Measurements from ENCODE around the gene C18orf63.
"Not testable (repeated sequence)": the region's sequence is repeated elsewhere in the genome, so short reads cannot be mapped to it uniquely, and the experiment has no call there.

C18orf63 gene

DNA sequence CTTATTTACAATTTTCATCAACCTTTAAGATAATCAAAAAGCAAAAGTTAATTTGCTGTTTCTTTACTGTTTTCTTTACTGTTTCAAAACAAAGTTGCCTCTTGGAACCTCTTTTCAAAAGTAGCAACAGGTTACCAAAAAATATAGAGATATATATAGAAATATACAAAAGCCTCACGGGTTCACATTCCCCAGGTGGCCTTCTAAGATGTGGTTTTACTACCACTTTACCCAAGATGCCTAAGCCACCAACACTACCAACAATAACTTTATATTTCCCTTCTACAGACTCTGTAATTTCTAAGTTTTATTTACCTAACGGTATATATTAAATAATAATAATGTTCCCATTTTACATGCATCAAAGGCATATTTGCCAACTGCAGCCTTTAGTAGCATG is 28.8 kb upstream of the C18orf63 start:
- DNase-seq, result no peak

DNA sequence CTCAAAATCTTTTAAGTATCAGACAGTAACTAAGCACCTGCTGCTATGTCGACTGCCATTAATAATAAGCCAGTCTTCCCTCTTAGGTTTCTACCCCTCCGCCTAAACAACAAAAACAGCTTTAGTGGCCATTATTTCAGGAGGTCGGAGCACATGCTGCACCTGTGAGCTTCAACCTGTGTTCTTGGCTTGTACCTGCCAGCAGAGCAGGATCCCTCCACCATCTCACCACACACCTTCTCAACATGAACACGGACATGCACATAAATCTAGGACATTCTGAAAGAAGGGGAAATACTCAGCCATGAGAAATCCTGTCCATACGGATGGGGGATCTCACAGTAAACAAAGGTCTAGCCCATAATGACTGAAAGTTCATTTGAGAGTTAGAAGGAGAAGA is 27.6 kb upstream of the C18orf63 start:
- no peak for DNase-seq

DNA sequence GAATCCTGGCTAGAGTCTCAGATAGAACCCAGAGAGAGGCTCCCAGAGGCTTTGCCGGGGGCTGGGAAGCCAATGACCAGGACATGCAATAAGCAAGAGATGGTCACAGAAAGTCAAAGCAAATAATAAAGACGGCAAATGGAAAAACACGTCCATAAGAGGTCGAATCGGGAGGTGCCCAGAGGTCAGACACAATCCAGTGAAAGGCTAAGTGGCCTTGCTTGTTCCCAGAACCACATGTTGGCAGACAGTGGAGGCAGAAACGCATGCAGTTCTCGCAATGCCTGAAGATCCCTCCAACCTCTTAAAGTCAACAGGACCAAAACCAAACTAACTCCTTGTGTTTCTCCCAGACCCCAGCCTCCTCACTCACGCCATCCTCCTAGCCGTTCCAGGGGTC is 26.9 kb upstream of the C18orf63 start:
- DNase-seq, result no peak

DNA sequence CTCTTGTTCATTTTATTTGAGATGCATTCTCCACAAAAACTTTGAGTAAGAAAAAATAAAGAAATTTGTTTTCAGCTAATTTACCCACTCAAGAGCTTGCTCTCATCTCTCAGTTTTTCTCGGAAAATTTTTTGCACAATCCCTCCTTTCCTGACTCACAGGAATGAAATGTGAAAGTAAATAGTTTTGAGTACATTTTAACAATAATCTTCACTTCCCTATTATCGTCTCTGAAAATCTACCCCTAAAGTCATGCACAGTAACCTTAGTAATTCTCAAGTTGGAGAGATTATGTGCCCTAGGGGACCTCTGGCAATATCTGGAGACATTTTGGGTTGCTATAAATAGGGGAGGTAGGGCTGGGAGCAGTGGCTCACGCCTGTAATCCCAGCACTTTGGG is 26.5 kb upstream of the C18orf63 start:
- no peak for DNase-seq

DNA sequence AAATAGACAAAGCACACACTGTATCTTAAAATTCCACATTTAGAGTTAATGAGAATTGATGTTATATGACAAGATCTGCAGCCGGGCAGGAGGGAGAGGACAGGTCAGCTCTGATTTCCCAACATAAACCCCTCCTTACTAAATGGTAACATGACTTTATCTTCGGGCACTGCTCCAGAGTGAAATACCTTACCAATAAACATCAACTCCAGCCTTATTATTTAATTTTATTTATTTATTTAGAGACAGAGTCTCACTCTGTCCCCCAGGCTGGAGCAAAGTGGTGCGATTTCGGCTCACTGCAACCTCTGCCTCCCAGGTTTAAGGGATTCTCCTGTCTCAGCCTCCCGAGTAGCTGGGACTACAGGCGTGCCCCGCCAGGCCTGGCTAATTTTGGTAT is 25.6 kb upstream of the C18orf63 start:
- DNase-seq, result no peak

DNA sequence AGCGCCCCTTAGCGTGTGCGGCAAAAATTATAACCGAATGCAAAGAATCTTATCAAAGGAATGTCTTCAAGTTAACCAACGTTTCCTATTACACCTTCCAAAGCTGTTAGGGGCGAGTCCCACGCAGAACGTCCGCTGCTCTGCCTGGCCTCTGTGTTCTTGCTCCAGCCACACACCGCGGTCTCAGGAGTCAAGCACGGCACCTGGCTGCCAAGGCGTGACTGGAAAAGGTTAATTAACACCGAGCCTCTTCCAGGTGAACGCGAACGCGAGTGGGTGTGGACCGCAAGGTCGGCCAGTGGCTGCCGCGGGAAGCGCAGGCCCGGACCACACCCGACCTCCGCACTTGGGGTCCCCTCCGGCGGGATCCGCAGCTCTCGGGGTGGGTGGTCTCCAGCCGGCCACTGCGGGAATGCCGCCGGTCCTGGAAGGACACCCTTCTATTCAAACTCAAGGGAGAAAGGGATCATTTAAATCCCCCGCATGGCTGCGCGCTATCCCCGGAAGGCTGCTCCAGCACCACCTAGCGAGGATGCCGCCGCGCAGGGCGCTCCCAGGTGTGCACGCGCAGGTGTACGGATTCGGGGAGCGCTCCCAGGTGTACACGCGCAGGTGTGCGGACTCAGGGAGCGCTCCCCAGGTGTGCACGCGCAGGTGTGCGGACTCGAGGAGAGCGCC is 24.7 kb upstream of the C18orf63 start:
- peak in 1 of 2 experiments; percentile 15 for DNase-seq

DNA sequence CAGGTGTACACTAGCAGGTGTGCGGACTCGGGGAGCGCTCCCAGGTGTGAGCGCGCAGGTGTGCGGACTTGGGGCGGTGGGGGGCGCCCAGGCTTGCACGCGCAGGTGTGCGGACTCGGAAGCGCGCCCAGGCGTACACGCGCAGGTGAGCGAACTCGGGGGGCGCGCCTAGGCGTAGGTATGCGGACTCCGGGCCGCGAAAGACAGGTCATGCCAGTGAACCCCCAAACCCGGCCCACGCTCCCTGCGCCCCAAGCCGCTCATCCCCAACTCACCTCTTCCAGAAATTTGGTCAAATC is 24.2 kb upstream of the C18orf63 start:
- DNase-seq, result no peak

DNA sequence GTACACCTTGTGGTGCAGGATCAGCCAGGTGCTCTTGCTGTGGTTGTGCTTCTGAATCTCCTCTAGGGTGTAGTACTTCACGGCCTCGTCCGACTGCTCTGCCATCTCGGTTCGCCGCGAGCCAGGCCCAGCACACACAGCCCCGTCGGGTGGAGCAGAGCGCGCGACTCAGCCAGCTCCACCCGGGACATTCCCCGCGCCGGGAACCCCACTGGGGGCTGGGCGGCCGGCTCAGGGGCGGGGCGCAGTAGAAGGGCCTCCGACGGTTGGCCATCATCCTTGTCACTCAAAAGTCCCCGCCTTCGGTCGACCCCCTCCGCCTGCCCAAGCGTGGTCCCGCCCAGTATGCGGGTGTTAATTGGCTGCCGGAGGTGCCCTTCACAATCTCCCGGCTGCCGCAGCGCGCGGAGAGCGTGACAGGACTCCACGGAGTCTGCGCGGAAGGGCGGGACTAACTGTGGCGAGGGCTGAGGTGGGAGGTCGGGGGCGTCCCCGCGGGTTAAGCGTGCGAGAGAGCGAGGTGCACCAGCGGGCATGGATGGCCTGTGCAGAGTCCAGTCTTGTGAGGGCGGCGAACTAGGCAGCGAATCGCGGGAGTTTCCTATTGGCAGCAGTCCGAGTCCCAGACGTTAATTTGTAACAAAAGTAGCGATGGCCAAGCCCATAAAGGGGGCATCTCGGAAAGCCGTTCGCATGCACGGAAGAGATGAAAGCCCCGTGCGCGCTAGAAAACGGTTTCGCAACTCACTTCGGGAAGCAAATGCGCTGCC is 23.7 kb upstream of the C18orf63 start, which contains the start of gene CYB5A:
Gene CYB5A (minus strand): TSS at position 193 of the 770 bp plus-strand sequence. CDS start 88 bp downstream, at position 105.
- peak; percentile 98 for DNase-seq

DNA sequence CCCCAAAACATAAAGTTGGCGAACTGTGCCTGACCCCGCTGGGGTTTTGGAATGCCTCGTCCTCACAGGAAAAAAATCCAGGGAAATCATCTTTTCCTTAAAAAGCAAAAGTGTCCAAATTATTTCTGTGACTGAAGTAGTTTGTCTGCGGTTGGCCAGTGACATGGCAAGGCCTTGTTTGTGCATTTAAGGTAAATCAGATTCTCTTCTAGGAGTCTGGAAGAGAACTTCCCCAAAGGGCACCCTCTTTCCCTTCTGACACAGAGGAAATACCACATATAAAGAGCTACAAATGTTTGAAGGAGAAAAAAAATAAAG is 23.1 kb upstream of the C18orf63 start:
- no peak for DNase-seq

DNA sequence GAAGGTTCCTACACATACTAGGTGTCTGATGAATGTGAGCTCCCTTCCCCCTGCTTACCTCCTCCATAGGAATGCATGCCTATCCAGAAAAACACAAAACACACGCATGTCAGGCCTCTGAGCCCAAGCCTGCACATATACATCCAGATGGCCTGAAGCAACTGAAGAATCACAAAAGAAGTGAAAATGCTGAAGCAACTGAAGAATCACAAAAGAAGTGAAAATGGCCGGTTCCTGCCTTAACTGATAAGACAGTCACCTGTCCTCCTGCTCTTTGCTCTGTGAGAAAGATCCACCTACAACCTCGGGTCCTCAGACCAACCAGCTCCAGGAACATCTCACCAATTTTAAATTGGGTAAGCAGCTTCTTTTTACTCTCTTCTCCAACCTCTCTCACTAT is 22.7 kb upstream of the C18orf63 start:
- not testable (repeated sequence) for DNase-seq

DNA sequence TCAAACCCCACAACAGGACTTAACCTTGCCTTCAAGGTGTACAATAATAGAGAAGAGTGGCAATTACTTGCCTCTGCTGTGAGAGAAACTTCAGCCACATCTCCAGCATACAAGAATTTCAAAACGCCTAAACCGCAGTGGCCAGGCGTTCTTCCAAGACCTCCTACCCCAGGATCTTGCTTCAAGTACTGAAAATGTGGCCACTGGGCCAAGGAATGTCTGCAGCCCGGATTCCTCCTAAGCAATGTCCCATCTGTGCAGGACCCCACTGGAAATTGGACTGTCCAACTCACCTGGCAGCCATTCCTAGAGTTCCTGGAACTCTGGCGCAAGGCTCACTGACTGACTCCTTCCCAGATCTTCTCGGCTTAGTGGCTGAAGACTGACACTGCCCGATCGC is 21.1 kb upstream of the C18orf63 start:
- DNase-seq, result no peak

DNA sequence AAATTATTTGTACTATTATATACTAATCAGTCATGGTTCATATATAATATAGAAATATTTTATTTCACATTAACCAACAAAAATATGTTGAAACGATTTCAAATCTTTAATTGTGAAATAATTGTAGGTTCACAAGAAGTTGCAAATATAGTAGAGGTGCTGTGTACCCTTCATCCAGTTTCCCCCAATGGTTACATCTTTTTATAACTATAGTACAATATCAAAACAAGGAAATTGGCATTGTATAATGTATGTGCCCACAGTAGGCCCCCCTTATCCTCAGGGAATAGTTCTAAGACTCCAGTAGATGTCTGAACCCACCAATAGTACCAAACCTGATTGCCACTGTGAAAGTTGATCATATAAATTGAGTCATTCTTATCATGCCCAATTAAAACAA is 16.5 kb upstream of the C18orf63 start:
- no peak for DNase-seq

DNA sequence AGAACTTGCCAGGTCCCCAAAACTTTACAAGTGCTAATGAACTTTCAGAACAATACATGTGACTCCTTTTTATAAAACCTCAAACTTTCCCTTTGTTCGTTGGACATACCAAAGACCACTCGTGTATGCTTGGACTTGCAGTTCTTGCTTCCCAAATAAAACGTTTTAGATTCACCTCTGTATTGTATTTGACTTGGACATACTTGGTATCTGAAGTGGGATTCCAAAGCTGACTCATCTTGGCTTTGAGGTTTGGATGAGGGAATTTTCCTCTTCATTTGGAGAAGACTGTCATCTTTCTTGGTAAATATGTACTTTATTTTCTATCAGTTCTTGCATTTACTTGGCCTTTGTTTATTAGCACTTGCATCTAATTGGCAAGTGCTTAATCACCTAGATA is 15.9 kb upstream of the C18orf63 start:
- DNase-seq, result no peak

DNA sequence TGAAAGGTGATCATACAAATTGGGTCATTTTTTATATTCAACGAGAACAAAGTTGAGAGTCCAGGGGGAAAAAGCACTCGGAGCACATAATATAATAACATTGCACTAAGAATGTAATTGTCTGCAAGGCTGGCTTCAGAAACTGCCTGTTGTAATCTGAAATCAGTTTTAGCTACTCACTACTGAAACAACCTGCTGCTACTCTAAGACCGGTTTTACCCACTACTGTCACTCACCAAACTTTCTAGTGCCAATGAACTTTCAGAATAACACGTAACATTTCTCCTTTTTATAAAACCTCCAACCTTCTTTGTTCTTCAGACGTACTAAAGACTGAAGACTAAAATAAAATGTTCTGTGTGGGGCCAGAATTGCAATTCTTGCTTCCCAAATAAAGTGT is 12.3 kb upstream of the C18orf63 start:
- no peak for DNase-seq

DNA sequence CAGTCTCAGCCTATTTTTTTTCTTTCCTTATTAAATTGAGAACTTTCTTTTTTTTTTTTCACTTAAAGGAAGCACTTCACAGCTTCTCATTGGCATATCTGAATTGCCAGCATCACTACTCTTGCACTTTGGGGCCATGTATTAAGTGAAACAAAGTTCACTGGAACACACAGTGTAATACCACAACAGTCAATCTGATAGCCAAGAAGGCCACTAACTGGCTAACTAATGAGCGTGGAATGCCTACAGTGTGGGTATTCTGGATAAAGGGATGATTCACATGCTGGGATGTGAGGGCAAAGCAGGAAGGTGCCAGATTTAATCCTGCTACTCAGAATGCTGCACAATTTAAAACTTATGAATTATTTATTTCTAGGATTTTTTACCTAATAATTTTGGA is 11.7 kb upstream of the C18orf63 start:
- no peak for DNase-seq

DNA sequence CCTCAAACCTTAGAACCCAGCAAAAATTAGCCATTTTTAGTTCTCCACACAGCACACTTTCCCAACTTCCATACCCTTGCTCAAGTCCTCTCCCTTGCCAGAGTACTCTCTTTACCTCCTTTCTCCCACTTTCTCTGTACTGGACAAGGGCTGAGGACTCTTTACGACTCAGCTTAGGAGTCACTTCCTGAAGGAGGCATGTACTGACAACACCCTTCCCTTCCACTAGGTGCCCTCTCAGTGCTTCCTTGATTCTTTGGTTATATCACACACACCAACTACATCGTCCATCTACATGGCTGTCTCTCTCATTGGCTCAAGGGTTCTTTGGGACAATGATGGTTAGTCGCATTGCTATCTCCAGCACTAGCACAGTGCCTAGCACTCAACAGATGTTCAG is 5.2 kb upstream of the C18orf63 start:
- no peak for DNase-seq

DNA sequence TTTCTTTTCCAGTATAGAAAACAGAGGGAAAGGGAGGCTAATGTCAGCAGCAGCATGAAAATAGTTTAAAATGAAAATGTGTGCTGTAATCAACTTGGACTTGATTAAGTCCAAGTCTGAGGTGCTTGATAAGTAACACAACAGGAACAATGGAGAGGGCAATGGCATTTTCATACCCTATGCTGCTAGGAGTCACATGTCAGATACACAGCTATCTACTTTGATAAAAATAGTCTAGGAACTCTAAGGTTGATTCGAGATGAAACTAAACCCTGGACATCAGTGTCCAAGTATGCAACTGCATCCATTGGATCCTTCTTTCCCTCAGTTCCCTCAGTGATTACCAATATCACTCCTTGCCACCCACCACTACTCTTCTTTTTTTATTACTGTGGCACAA is 4.6 kb upstream of the C18orf63 start:
- no peak for DNase-seq

DNA sequence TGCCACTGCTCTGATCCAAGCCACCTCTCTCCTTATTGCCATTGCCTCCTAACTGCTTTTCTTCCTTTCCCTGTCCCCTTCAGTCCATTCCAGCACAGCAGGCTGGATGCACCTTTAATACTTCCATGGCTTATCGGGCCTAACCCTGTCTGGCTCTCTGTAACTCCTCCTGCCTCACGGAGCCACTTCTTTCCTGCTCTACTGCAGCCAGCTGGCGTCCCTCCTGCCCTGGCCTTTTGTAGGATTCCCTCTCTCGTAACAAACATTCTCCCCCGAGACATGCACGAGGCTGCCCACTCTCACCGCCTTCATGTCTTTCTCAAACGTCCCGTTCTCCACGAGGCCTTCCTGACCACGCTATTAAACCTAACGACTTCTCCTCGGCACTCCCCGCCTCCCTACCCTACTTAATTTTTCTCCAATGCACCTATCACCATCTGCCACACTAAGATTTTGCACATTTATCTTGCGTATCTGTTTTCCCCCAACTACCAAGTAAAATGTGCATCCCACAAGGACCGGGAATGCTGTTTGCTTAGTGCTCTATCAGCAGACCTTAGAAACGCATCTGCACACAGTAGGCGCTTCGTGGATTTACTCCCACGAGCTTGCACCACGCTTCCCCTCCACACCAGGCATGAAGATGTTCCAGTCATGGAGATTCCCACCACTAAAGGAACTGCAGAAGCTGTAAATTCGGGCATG is 728 bp upstream of the C18orf63 start:
- DNase-seq, result no peak

DNA sequence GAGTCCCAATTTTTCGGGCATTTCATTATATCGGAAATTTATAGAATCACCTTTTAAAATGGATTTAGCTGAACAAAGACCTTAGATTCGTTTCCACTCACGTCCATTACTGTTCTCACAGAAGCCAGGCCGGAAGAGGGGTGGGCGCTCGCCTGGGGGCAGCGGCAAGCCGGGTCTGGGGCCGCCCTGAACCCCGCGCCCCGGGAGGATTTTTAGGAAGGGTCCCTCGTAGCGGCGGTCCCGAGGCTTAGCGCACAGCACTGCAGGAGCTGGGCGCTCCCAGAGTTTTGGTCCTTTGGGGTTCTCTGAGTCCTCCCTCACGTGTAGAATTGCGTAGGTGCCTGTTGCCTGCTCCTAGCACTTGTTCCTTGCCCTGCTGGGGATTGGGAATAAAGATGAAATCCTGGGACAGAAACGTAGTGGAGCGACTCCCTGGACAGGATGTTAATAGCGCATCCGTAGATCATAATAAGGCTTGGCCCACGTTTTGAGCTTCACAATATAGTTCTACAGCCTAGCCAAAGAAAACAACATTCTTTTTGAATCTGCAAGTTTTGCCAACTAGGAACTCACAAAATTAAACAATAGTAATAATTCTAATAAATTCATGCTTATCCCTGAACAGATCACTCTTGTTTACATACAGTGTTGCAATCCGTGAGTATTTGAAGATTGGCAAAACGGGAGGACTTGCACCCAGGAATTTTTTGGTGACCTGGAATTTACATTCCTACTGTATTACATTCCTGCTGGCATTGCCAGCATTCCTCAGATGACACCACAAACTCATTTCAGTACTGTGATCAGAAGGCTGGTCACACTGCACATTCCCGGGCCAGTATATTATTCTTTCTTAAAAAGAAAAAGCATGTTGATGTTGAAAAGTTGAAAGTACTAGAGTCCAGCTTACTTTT is 875 bp downstream of the C18orf63 start:
- DNase-seq, result no peak

DNA sequence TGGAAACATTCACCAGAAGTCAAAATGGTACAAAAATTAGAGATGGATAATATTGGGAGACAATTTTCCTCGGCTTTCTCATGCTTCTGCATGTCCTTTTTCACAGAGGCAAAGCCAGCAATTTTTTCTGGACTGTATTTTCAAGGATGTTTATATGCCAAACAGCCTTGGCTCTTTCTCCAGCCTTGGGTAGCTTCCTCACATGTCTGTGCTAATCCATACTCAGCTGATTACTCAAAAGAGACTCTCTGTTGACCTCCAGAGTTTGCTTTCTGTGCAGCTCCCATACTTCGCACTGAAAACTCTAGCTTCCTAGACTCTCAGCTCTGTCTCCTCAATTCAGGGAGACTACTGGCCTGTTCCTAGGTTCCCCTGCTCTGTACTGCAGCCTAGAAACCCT is 10.6 kb downstream of the C18orf63 start:
- no peak for DNase-seq

DNA sequence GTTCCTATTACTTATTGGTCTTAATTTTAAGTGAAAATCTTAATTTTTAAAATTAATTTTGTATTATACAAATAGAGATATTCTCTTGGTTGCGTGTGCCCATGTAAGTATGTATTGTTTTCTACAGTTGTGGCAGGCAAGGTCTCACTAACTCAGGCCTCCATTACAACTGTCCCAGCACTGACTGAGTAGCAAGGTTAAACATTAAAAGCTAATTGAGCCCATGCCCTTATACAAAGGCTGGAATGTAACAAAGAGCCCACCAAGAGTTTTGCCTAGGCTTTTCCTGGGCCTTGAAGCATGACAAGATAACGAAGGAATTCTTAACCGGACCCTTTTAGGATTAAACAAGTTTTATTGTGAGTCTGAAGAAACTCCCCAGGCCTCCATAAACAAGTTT is 11.2 kb downstream of the C18orf63 start:
- not testable (repeated sequence) for DNase-seq

DNA sequence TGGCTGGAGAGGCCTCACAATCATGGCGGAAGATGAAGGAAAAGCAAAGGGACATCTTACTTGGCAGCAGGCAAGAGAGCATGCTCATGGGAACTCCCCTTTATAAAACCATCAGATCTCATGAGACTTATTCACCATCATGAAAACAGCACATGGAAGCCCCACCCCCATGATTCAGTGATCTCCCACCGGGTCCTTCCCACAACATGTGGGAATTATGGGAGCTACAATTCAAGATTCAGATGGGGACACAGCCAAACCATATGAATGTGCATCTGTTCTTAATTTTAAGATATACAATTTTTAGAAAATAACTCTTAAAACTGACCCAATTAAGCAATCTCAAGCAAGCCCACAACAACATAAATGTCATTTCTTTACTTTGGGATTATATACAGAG is 12.6 kb downstream of the C18orf63 start:
- no peak for DNase-seq

DNA sequence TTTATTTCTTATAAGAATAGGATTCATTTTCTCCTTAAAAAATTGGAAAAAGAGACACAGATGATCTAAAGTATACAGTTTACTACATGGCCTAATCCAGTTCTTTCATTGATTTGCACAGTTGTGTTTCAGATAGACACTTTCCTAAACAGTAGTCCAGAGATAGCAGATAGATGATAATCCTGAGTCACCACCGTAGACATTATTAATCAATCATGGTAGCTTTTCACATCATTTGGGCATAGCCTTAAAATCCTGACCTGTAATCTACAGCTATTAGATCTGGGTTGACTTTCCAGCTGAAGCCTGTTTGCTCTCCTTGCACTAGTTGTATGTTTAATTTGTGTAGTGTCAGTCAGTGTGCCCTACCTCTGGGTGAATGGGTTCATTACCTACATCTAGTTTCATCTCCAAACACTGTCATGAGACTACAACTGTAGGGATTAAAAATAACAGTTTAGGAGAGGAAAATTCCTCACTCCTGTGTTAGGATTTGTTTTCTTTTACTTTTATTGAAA is 14.1 kb downstream of the C18orf63 start:
- no peak for DNase-seq

Data from activated CD4-positive, alpha-beta T cell treated with anti-CD3 and anti-CD28 coated beads, Interleukin-2, amount 50 U/mL, for 4 hours (primary cell).